Sigmoid colon (tissue), 4 donors: ENCODE data around the gene GBX1.

Experiments
- EP300 ChIP-seq, 4 donors: sonication (generic); formaldehyde crosslinking; IDR thresholded peaks; one replicate each; pipeline ENCODE4 v1.6.1; 2017; ENCODE audit warnings: antibody characterized with exemption in 4 of 4
- POLR2A ChIP-seq, 2 donors: fragments of 450-650 bp; IDR thresholded peaks; one replicate each; pipeline ENCODE4 v1.6.1; 2016; ENCODE audit warnings: antibody characterized with exemption in 2 of 2, mild to moderate bottlenecking in 2 of 2, moderate library complexity in 2 of 2
- TF ChIP-seq, protein P1 (sequence below), 4 experiments: fragments of 450-650 bp in 3 of 4; fragments of 200-600 bp in 1 of 4; IDR thresholded peaks; one replicate each; pipeline ENCODE4 v1.5.1; 2016 to 2019; ENCODE audit warnings: antibody characterized with exemption in 4 of 4, mild to moderate bottlenecking in 3 of 4, moderate library complexity in 2 of 4

DNA sequence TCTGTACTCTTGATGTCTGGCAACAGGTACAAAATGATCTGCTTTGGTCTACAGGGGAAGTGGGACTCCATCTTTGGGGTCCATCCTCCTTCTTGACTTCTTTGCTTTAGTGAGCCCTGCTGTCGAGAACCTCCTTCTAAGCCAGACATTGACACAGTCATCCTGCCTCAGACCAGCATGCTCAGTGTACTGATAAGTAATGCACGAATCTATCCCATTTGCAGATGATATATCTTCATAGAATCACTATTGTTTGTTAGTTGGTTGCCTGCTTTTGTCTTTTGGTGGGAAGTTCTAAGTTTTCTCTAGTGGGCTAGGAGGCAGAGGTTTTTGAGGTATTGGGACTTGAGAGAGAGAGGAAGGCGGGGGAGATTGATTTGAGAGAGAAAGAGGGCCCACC is 33.9 kb upstream of the GBX1 start:
- TF ChIP-seq EP300 (IDR thresholded peaks at IDR 0.05), result no peak
- TF ChIP-seq, protein P1, sequence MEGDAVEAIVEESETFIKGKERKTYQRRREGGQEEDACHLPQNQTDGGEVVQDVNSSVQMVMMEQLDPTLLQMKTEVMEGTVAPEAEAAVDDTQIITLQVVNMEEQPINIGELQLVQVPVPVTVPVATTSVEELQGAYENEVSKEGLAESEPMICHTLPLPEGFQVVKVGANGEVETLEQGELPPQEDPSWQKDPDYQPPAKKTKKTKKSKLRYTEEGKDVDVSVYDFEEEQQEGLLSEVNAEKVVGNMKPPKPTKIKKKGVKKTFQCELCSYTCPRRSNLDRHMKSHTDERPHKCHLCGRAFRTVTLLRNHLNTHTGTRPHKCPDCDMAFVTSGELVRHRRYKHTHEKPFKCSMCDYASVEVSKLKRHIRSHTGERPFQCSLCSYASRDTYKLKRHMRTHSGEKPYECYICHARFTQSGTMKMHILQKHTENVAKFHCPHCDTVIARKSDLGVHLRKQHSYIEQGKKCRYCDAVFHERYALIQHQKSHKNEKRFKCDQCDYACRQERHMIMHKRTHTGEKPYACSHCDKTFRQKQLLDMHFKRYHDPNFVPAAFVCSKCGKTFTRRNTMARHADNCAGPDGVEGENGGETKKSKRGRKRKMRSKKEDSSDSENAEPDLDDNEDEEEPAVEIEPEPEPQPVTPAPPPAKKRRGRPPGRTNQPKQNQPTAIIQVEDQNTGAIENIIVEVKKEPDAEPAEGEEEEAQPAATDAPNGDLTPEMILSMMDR (IDR thresholded peaks at IDR 0.05), result no peak
- TF ChIP-seq POLR2A (IDR thresholded peaks at IDR 0.05), result no peak
